GM12875 (cell line): ENCODE measurements around the gene SMIM35.

Source experiments
- H3K4me3 ChIP-seq: one replicate; pipeline ENCODE4 v1.5.1; 2011; ENCODE audit warnings: low read depth, low read length, control low read depth
- CTCF ChIP-seq: IDR thresholded peaks from 2 replicates; pipeline ENCODE4 v1.5.1; 2011; ENCODE audit warnings: low read depth, mild to moderate bottlenecking, control low read depth, inconsistent platforms, low read length, moderate library complexity, borderline replicate concordance; ENCODE audit not compliant: insufficient read depth

The SMIM35 gene

DNA sequence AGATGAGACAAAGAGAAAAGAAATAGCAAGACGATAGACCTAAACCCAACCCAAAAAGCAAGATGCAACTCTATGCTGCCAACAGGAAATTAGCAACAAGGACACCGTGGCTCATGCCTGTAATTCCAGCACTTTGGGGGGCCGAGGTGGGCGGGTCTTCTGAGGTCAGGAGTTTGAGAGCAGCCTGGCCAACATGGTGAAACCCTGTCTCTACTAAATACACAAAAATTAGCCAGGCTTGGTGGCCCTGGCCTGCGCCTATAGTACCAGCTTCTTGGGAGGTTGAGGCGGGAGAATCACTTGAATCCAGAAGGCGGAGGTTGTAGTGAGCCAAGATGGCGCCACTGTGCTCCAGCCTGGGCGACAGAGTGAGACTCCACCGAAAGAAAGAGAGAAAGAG lies 124.9 kb downstream of the SMIM35 start:
- no peak for TF ChIP-seq CTCF
- H3K4me3 ChIP-seq, result no peak overlapping the region

DNA sequence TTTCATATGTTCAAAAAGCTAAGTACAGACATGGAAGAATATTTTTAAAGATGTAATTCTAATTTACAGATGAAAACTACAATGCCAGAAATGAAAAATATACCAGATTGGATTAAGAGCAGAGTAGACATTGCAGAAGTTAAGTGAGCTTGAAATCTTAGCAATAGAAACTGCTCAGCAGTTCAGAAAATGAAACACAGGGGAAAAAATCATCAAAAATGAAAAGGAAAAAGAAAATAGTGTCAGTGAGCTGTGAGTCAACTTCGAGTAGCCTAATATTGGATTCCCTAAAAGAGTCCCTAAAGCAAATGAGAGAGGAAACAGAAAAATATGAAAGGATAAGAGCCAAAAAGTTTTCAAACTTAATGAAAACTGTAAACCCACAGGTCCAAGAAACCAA lies 126.4 kb downstream of the SMIM35 start:
- TF ChIP-seq CTCF, result no peak
- H3K4me3 ChIP-seq, result no peak overlapping the region

- no peak overlapping the region for H3K4me3 ChIP-seq
- TF ChIP-seq CTCF, result no peak
Measured at GRCh38 chr11:117959438-117960149, 127.2 kb downstream of the SMIM35 start.

DNA sequence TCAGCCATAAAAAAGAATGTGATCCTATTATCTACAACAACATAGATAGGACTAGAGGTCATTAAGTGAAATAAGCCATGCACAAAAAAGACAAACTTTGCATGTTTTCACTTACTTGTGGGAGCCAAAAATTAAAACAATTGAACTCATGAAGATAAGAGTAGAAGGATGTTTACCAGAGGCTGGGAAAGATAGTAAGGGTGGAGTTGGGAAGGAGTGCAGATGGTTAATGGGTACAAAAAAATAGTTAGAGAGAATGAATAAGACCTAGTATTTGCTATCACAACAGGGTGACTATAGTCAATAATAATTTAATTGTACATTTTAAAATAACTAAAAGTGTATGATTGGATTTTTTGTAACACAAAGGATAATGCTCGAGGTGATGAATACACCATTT lies 127.8 kb downstream of the SMIM35 start:
- no peak for TF ChIP-seq CTCF
- H3K4me3 ChIP-seq, result no peak overlapping the region
